ENCODE data around the gene ATRIP.

DNA sequence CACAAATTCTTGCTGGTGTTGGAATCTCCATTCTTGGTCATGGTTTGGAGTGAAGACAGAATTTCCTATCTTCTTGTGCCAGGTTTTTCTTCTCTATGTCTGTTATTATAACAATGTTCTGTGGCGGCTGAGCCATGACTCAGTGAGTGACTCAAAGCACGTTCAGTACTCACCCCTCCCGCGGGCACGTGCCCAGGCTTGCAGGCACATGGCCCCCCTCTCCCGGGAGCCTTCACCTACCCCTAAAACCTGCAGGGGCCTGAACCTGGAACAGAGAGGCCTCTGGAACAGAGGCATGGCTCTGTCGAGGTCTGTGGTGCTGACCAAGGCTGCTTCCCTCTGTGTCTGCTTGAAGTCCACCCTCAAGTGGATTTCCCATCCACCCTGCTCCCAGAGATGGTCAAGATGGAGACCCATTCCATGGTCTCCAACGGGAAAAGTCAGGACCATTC, 44.2 kb upstream of the ATRIP start:
- TF ChIP-seq, protein P1, sequence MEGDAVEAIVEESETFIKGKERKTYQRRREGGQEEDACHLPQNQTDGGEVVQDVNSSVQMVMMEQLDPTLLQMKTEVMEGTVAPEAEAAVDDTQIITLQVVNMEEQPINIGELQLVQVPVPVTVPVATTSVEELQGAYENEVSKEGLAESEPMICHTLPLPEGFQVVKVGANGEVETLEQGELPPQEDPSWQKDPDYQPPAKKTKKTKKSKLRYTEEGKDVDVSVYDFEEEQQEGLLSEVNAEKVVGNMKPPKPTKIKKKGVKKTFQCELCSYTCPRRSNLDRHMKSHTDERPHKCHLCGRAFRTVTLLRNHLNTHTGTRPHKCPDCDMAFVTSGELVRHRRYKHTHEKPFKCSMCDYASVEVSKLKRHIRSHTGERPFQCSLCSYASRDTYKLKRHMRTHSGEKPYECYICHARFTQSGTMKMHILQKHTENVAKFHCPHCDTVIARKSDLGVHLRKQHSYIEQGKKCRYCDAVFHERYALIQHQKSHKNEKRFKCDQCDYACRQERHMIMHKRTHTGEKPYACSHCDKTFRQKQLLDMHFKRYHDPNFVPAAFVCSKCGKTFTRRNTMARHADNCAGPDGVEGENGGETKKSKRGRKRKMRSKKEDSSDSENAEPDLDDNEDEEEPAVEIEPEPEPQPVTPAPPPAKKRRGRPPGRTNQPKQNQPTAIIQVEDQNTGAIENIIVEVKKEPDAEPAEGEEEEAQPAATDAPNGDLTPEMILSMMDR (IDR thresholded peaks at IDR 0.05; ENCODE audit: poor library complexity), result no peak
- no peak for TF ChIP-seq EZH2phosphoT487 (IDR thresholded peaks at IDR 0.05; ENCODE audit: low read depth, severe bottlenecking, unreplicated experiment)
- TF ChIP-seq EZH2 (IDR thresholded peaks at IDR 0.05; ENCODE audit: borderline replicate concordance), result no peak
